Activated B cell treated with CpG ODN at 0.5 μM for 24 hours (primary cell): ENCODE measurements around the gene PLOD1. TPM values are rescaled to one million over a fixed set of nuclear protein-coding genes. Genes with fewer than 3 reads are reported as not detected.

Source experiments
- ATAC-seq: fragments of 200-7000 bp; cut with Tn5 transposase; one replicate; pipeline ENCODE4 v1.10.0; 2021; ENCODE audit warnings: low read depth, mild to moderate bottlenecking, moderate library complexity
- CTCF ChIA-PET: fragments of 350-600 bp; sonication (Branson Sonifier 250); formaldehyde crosslinking; loops from one replicate; lab custom pipeline; 2021; ENCODE audit warnings: antibody characterized with exemption; lab: Charles Lee
- POLR2A ChIA-PET: fragments of 350-600 bp; sonication (Branson Sonifier 250); formaldehyde crosslinking; loops from one replicate; lab custom pipeline; 2021; ENCODE audit warnings: antibody characterized with exemption; lab: Charles Lee
- DNase-seq: peaks from one replicate; pipeline ENCODE4 v3.0.0; 2022
- H3K27ac Mint-ChIP-seq: one replicate; pipeline ENCODE4 v1.8.0; 2020; ENCODE audit warnings: mixed read lengths
- H3K27me3 Mint-ChIP-seq: one replicate; pipeline ENCODE4 v1.8.0; 2021; ENCODE audit warnings: mixed read lengths
- H3K36me3 Mint-ChIP-seq: one replicate; pipeline ENCODE4 v1.8.0; 2021; ENCODE audit warnings: low read depth, mixed read lengths
- H3K4me1 Mint-ChIP-seq: one replicate; pipeline ENCODE4 v1.8.0; 2021; ENCODE audit warnings: mixed read lengths
- H3K4me3 Mint-ChIP-seq: one replicate; pipeline ENCODE4 v1.8.0; 2020; ENCODE audit warnings: mild to moderate bottlenecking, mixed read lengths
- H3K9me3 Mint-ChIP-seq: one replicate; pipeline ENCODE4 v1.8.0; 2020; ENCODE audit warnings: mixed read lengths
- intact Hi-C: fragments of 100-400 bp; cut with micrococcal nuclease; formaldehyde crosslinking; loops from one replicate; pipeline ENCODE4 v1.15.1; 2024
- total RNA-seq: library from RNA; stranded (reverse); gene quantifications from 2 replicates; pipeline ENCODE4 v1.2.3, GENCODE V29; 2022
- TF ChIP-seq, protein P1 (sequence below): fragments of 200-600 bp; IDR thresholded peaks from one replicate; pipeline ENCODE4 v1.8.0; 2022; ENCODE audit warnings: antibody characterized with exemption, mild to moderate bottlenecking

Gene PLOD1
- total RNA-seq, 1 donor from 2014 or later = 15.7 TPM

DNA sequence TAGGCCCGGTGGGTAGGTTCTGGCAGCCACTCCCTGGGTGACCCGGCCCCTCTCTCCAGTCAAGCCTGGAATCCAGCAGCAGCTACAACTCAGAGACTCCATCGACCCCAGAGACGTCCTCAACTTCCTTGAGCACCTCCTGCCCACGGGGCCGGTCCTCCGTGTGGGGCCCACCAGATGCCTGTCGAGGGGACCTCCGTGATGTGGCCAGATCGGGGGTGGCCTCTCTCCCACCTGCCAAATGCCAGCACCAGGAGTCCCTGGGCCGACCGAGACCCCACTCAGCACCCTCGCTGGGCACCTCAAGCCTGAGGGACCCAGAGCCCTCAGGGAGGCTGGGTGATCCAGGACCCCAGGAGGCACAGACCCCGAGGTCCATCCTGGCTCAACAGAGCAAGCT, 87.5 kb downstream of the PLOD1 start:
- POLR2A ChIA-PET = interaction anchor here (0.6 to 1.9 kb wide), 2 partner anchors 18 to 114 kb away, joined by 3 to 7 read pairs; no protein-coding TSS in a partner anchor
- Mint-ChIP-seq H3K27me3 (no peaks in the 10 kb centered on the region), H3K36me3 (peaks cover 47% of the 10 kb centered on the region), H3K4me1 (peaks cover 14% of the 10 kb centered on the region), H3K9me3 (no peaks in the 10 kb centered on the region), H3K4me3 (no peak overlapping the region), H3K27ac (no peak overlapping the region)
- no peak for ATAC-seq
- CTCF ChIA-PET = no interaction called here
- TF ChIP-seq, protein P1, sequence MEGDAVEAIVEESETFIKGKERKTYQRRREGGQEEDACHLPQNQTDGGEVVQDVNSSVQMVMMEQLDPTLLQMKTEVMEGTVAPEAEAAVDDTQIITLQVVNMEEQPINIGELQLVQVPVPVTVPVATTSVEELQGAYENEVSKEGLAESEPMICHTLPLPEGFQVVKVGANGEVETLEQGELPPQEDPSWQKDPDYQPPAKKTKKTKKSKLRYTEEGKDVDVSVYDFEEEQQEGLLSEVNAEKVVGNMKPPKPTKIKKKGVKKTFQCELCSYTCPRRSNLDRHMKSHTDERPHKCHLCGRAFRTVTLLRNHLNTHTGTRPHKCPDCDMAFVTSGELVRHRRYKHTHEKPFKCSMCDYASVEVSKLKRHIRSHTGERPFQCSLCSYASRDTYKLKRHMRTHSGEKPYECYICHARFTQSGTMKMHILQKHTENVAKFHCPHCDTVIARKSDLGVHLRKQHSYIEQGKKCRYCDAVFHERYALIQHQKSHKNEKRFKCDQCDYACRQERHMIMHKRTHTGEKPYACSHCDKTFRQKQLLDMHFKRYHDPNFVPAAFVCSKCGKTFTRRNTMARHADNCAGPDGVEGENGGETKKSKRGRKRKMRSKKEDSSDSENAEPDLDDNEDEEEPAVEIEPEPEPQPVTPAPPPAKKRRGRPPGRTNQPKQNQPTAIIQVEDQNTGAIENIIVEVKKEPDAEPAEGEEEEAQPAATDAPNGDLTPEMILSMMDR = no peak
- intact Hi-C loops = no loop called here
- no peak for DNase-seq

Other genes with a start within 250 kb of the PLOD1 start
- gene DRAXIN, start 243.0 kb upstream of the PLOD1 start, total RNA-seq = 0.17 and 0.18 TPM in 2 replicates
- gene AGTRAP, start 198.6 kb upstream of the PLOD1 start, total RNA-seq = 10.9 and 13.9 TPM in 2 replicates
- gene C1orf167, start 172.5 kb upstream of the PLOD1 start, total RNA-seq = not detected in 2 replicates
- gene MTHFR, start 128.8 kb upstream of the PLOD1 start, total RNA-seq = 54.1 and 56.9 TPM in 2 replicates
- gene CLCN6, start 128.5 kb upstream of the PLOD1 start, total RNA-seq = 66.0 and 79.6 TPM in 2 replicates
- not detected in 2 replicates for gene NPPA, start 86.9 kb upstream of the PLOD1 start, total RNA-seq
- gene NPPB, start 75.8 kb upstream of the PLOD1 start, total RNA-seq = not detected in 2 replicates
- 34.8 and 37.4 TPM in 2 replicates for gene KIAA2013, start 8.3 kb upstream of the PLOD1 start, total RNA-seq
- gene MFN2, start 45.7 kb downstream of the PLOD1 start, total RNA-seq = 46.5 and 54.1 TPM in 2 replicates
- gene MIIP, start 84.8 kb downstream of the PLOD1 start, total RNA-seq = 72.1 and 74.2 TPM in 2 replicates
- gene TNFRSF8, start 128.6 kb downstream of the PLOD1 start, total RNA-seq = 2.2 and 2.7 TPM in 2 replicates
- gene TNFRSF1B, start 232.3 kb downstream of the PLOD1 start, total RNA-seq = 89.0 and 98.6 TPM in 2 replicates